ENCODE results near the gene SLC6A1. TPM values are rescaled to one million over a fixed set of nuclear protein-coding genes. Genes with fewer than 3 reads are reported as not detected.
"Not testable (repeated sequence)": the region's sequence is repeated elsewhere in the genome, so short reads cannot be mapped to it uniquely, and the experiment has no call there.

Gene SLC6A1
- total and polyA plus RNA-seq, 4 donors = 16.0 to 71.9 (median 33.8) TPM

GRCh38 chr3:11074451-11074850 lies 81.9 kb downstream of the SLC6A1 start:
- H3K9me3 ChIP-seq (ENCODE audit: control insufficient read depth in 4 of 4, low read length in 3 of 4) = no peaks in the 10 kb centered on the region
- no peak for DNase-seq (ENCODE audit: low spot score)
- TF ChIP-seq SP1 (IDR thresholded peaks at IDR 0.05) = no peak
- no peak for TF ChIP-seq YY1 (IDR thresholded peaks at IDR 0.05)
- TF ChIP-seq FOXA1 (IDR thresholded peaks at IDR 0.05) = no peak
- TF ChIP-seq FOXA2 (IDR thresholded peaks at IDR 0.05) = no peak
- TF ChIP-seq CTCF (IDR thresholded peaks at IDR 0.05; ENCODE audit: low read depth, low read length, missing input control) = no peak
- TF ChIP-seq ATF3 (IDR thresholded peaks at IDR 0.05) = no peak
- no peak for TF ChIP-seq EGR1 (IDR thresholded peaks at IDR 0.05; ENCODE audit: low read depth in 2 of 2)
- no peak for TF ChIP-seq MAX (IDR thresholded peaks at IDR 0.05)
- no peak for TF ChIP-seq JUND (IDR thresholded peaks at IDR 0.05)
- TF ChIP-seq RAD21 (IDR thresholded peaks at IDR 0.05) = no peak
- TF ChIP-seq ZBTB33 (IDR thresholded peaks at IDR 0.05) = no peak
- no peak for TF ChIP-seq RXRA (IDR thresholded peaks at IDR 0.05)
- TF ChIP-seq HNF4A (conservative IDR thresholded peaks at IDR 0.05) = no peak
- TF ChIP-seq NR2F2 (IDR thresholded peaks at IDR 0.05) = no peak
- TF ChIP-seq GABPA (IDR thresholded peaks at IDR 0.05 in 1 of 2, conservative IDR thresholded peaks at IDR 0.05 in 1 of 2) = no peak
- H3K27ac ChIP-seq (ENCODE audit: low read depth in 1 of 2, low read length in 2 of 2) = no peak overlapping the region
- H3K27me3 ChIP-seq (ENCODE audit: control insufficient read depth in 4 of 4, insufficient read depth in 4 of 4, low read length in 3 of 4) = no peaks in the 10 kb centered on the region
- WGBS = 83% methylated on average over 3 of the region's 3 CpGs
- no peaks in the 10 kb centered on the region for H3K36me3 ChIP-seq (ENCODE audit: control insufficient read depth in 4 of 4, insufficient read depth in 3 of 4, low read depth in 1 of 4, low read length in 3 of 4)
- no peaks in the 10 kb centered on the region for H3K4me1 ChIP-seq (ENCODE audit: control insufficient read depth in 4 of 4, insufficient read depth in 4 of 4, low read length in 3 of 4)
- H3K4me3 ChIP-seq (ENCODE audit: low read depth in 1 of 3, low read length in 3 of 3) = no peak overlapping the region
- H3K9ac ChIP-seq (ENCODE audit: low read depth in 1 of 2, low read length in 2 of 2) = no peak overlapping the region

- not testable (repeated sequence) for H3K4me1 ChIP-seq (ENCODE audit: control insufficient read depth in 4 of 4, insufficient read depth in 4 of 4, low read length in 3 of 4); H3K27me3 ChIP-seq (ENCODE audit: control insufficient read depth in 4 of 4, insufficient read depth in 4 of 4, low read length in 3 of 4); H3K9me3 ChIP-seq (ENCODE audit: control insufficient read depth in 4 of 4, low read length in 3 of 4); H3K27ac ChIP-seq (ENCODE audit: low read depth in 1 of 2, low read length in 2 of 2); H3K4me3 ChIP-seq (ENCODE audit: low read depth in 1 of 3, low read length in 3 of 3); H3K9ac ChIP-seq (ENCODE audit: low read depth in 1 of 2, low read length in 2 of 2); H3K36me3 ChIP-seq (ENCODE audit: control insufficient read depth in 4 of 4, insufficient read depth in 3 of 4, low read depth in 1 of 4, low read length in 3 of 4); DNase-seq (ENCODE audit: low spot score)
- WGBS = 92% methylated on average over 2 of the region's 2 CpGs
Measured at GRCh38 chr3:11075122-11075521, 82.6 kb downstream of the SLC6A1 start.

GRCh38 chr3:11076711-11077110 lies 84.2 kb downstream of the SLC6A1 start:
- H3K9me3 ChIP-seq (ENCODE audit: control insufficient read depth in 4 of 4, low read length in 3 of 4) = no peaks in the 10 kb centered on the region
- DNase-seq (ENCODE audit: low spot score) = no peak
- 65% methylated on average over 6 of the region's 6 CpGs for WGBS
- H3K9ac ChIP-seq (ENCODE audit: low read depth in 1 of 2, low read length in 2 of 2) = no peak overlapping the region
- no peak overlapping the region for H3K27ac ChIP-seq (ENCODE audit: low read depth in 1 of 2, low read length in 2 of 2)
- H3K4me1 ChIP-seq (ENCODE audit: control insufficient read depth in 4 of 4, insufficient read depth in 4 of 4, low read length in 3 of 4) = no peaks in the 10 kb centered on the region
- TF ChIP-seq EGR1 (IDR thresholded peaks at IDR 0.05; ENCODE audit: low read depth in 2 of 2) (no peak), HNF4A (conservative IDR thresholded peaks at IDR 0.05) (no peak), CTCF (IDR thresholded peaks at IDR 0.05; ENCODE audit: low read depth, low read length, missing input control) (no peak), YY1 (IDR thresholded peaks at IDR 0.05) (no peak), ATF3 (IDR thresholded peaks at IDR 0.05) (no peak), FOXA2 (IDR thresholded peaks at IDR 0.05) (no peak)
- H3K27me3 ChIP-seq (ENCODE audit: control insufficient read depth in 4 of 4, insufficient read depth in 4 of 4, low read length in 3 of 4) = no peaks in the 10 kb centered on the region
- no peak overlapping the region for H3K4me3 ChIP-seq (ENCODE audit: low read depth in 1 of 3, low read length in 3 of 3)
- no peaks in the 10 kb centered on the region for H3K36me3 ChIP-seq (ENCODE audit: control insufficient read depth in 4 of 4, insufficient read depth in 3 of 4, low read depth in 1 of 4, low read length in 3 of 4)

All from liver (tissue), 9 donors.